ENCODE results near the gene LRRC1.

The LRRC1 gene

DNA sequence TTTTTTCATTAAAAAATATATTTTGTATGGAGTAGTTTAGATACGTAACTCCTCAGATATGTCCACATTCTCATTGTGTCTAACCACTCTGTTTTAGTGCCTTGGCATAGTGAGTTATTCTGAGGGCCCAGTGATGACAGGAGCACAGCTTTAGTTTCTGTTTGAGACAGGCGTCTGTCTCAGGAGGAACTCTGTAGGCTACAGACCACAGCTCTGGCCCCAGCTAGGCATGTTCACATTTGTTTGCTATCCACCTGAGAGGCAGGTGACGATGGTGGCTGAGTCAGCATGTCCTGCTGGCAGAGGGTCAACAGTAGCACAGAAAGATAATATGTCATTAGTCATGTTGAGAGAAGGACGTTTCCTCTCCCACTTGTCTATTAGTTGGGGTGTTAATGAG lies 16.3 kb downstream of the LRRC1 start:
- intact Hi-C loops (cut with DNase I), result no loop called here
- DNase-seq, result no peak

GRCh38 chr6:53811746-53812145 lies 16.9 kb downstream of the LRRC1 start:
- no peak for DNase-seq
- intact Hi-C loops (cut with DNase I), result no loop called here

DNA sequence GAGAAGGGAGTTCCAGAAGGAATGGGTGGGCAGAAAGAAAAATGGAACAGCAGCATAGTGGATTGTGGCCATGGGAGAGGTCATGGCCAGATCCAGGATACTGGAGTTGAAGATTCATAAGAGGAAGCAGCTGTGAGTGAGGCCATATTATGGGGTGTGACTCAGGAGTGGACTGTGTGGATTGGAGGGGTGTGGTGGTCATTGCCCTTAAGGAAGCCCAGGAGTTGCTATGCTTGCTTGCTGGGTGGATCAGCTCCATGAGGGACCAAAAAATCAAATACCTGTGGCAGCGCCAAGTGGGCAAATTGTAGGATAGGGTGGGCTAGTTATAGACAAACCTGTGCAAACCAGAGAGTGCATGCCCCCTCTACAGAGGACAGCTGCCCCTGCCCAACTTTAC lies 18.3 kb downstream of the LRRC1 start:
- no peak for DNase-seq
- intact Hi-C loops (cut with DNase I), result no loop called here

DNA sequence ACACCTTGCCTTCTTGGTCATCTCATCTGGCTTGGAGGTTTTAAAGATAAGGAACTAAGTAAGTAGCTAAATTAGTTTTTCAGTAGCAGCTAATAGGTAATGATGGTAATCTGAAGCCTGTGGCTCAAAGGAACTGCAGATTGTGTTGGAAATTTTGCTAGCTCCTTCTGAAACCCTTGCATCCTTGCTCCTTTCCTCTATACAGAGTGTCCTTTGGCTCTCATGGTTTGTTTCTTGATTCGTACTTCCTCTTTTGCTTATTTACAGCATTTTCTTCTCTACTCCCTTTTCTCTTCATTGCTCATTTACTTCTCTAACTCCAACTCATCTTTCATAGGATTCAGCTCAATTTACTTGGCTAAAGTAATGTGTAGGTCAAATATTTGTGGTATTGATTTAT lies 19.0 kb downstream of the LRRC1 start:
- intact Hi-C loops (cut with DNase I), result no loop called here
- no peak for DNase-seq

DNA sequence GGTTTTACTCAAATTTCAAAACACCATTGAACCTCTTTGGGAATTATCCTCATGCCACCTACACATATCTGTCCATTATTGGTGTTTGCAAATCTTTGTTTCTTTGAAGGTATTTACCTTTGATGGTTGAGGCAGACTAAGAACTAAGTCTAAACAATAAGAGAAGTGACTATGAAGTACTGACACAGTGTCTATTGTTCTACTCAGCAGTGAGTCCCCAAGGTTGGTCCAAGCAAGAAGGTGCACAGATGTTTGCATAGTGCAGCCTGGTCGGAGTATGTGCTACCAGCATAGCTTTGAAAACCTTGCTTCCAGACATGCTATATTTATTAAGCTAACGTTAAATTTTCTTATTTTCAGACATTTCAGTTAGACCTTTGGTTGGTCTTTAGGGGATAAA lies 19.5 kb downstream of the LRRC1 start:
- intact Hi-C loops (cut with DNase I), result no loop called here
- DNase-seq, result no peak

- intact Hi-C loops (cut with DNase I), result no loop called here
- no peak for DNase-seq
These were observed 20.7 kb downstream of the LRRC1 start for GRCh38 chr6:53815381-53816119.

GRCh38 chr6:53818858-53819609 lies 24.2 kb downstream of the LRRC1 start:
- no peak for DNase-seq
- intact Hi-C loops (cut with DNase I), result no loop called here

- no peak for DNase-seq
- intact Hi-C loops (cut with DNase I), result no loop called here
These were observed 27.8 kb downstream of the LRRC1 start for GRCh38 chr6:53822401-53823125.

DNA sequence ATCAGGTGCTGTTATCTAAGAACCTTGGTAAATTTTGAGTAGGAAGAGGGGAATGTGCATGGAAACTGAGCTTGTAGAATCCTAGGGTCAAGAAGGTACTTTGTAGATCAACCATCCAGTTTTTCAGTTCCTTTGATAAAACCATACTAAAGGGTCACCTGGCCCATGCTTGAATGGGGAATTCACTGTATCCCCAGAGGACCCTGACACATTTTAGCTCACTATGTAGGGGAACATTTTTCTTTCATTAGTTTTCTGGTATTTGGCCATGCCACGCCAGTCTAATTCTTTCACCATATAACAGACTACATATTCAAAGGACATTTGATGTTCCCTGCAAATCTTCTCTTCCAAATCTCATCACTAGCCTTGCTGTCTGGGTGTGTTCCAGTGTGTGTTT lies 29.9 kb downstream of the LRRC1 start:
- intact Hi-C loops (cut with DNase I), result no loop called here
- no peak for DNase-seq

DNA sequence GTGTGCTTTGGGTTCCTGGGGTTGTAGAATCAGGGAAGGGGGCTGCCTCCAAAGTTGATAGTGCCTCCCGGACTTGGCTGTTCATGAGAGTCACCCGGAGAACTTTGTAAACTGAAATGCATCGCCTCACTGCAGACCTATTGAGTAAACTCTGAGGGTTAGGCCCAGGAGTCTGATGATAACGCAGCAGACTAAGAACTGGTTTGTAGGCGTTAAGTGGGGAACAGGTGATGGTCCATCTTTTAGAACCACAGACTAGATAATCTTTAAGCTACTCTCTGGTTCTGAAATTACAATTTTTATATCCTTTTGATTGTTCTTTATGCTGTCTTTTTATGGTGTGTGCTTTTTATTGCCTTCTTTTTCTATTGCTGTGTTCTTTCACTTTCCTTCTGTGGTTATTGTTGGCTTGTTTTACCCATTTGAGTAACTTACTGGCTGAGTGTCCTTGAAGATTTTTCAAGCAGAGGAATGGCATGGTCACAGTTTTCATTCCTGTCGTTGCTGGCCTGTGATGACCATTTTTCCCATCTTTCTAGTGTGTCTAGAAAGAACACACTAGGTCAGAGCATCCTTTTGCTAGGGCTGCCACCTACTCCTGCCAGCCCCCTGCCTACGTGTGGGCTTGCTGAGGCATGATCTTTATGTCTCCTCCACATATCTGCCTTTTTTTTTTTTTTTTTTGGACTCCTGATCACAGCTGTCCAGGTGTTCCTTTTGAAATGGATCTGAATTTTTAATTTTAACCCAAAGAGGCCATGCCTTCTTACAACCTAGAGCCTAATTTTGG lies 30.9 kb downstream of the LRRC1 start:
- DNase-seq, result no peak
- intact Hi-C loops (cut with DNase I), result no loop called here

DNA sequence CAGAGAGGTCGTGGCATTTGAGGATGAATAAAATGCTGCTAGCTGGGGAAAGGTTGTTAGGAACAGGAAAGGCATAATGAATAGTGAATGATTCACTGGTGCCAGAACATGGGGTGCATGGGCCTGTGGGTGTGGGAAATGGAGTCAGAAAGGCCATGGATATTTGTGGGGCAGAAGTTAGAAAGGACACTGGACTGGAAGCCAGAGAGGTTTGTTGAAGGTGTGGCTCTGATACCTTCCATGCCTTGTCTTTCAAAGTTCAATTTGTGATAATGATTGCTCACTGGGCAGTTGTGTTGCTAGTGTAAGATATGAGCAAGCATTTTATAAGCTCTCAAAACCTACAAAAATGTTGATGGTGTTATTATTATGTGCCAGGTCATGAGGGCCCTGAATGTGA lies 32.7 kb downstream of the LRRC1 start:
- DNase-seq, result no peak
- intact Hi-C loops (cut with DNase I), result no loop called here

DNA sequence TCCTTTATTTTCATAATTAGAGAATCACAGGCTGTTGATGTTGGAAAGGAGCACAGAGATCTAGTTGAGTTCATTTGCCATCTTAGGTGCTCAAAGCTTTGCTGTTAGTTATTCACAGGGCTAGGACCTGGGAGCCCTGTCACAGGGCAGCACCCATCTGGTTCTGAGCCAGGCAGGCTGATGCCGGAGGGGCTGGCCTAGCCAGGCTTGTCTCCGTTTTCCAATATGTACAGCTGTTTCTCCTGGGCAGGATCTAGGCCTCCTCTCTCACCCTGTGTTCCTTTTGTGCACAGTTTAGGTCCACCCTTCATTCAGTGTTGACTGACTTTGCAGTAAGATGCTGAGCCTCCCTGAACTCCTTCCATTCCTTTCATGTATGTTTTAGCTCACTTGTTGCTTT lies 33.4 kb downstream of the LRRC1 start:
- no peak for DNase-seq
- intact Hi-C loops (cut with DNase I), result no loop called here

GRCh38 chr6:53828966-53829697 lies 34.3 kb downstream of the LRRC1 start:
- DNase-seq, result no peak
- intact Hi-C loops (cut with DNase I), result no loop called here

DNA sequence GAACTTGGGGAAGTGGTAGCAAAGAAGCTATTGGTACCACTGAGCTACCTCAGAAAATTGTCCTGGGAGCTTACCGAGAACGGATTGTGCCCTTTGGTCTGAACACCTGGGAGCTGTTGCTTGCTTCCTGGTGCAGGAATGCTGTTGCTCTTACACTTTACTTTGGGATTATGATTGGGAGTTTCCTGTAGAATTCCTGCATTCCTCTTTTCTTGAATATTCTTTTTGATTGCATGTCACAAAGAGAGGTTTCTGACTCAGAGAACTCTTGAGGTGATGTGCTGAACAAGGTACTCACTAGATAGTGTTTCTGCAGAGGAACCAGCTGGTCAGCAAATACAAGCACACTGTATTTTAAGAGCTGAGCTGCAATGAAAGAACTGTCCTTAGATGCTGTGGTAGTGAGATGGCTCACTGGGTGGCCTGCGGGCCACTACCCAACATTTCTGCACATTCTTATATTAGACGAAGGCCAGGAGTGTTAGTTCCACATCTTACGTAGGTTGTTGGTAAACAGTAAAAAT lies 35.0 kb downstream of the LRRC1 start:
- DNase-seq, result no peak
- intact Hi-C loops (cut with DNase I), result loop anchor here (5.0 kb wide), 1 partner anchor 32 kb away; the partner anchor contains the start of gene LRRC1

GRCh38 chr6:53830366-53830765 lies 35.6 kb downstream of the LRRC1 start:
- intact Hi-C loops (cut with DNase I), result loop anchor here (5.0 kb wide), 1 partner anchor 33 kb away; the partner anchor contains the start of gene LRRC1
- DNase-seq, result no peak

- DNase-seq, result no peak
- intact Hi-C loops (cut with DNase I), result loop anchor here (5.0 kb wide), 1 partner anchor 34 kb away; the partner anchor contains the start of gene LRRC1
These were observed 36.5 kb downstream of the LRRC1 start for GRCh38 chr6:53831081-53831869.

GRCh38 chr6:53831936-53832660 lies 37.3 kb downstream of the LRRC1 start:
- DNase-seq, result no peak
- intact Hi-C loops (cut with DNase I), result loop anchor here (5.0 kb wide), 1 partner anchor 35 kb away; the partner anchor contains the start of gene LRRC1

GRCh38 chr6:53833155-53833554 lies 38.4 kb downstream of the LRRC1 start:
- no peak for DNase-seq
- intact Hi-C loops (cut with DNase I), result loop anchor here (5.0 kb wide), 1 partner anchor 36 kb away; the partner anchor contains the start of gene LRRC1

Measured in posterior cingulate gyrus (tissue), 11 donors.